ENCODE measurements around the gene BIRC5.
A peak's percentile ranks its signal among the peaks of the same experiment; 100 is the strongest.

Gene BIRC5

DNA sequence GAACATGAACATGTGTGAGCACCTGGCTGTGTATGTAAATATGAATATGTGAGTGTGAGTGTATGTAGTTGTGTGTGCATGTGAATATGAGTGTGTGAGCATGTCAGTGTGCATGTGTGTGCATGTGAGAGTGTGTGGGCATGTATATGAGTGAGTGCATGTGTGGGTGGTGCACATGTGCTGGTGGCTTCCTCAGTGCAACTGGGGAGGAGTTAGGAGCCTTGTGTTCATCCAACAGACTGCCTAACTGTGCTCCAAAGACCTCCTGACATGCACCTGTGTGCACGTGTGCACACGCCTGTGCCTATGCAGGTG lies 18.8 kb downstream of the BIRC5 start:
- TF ChIP-seq, protein P1, sequence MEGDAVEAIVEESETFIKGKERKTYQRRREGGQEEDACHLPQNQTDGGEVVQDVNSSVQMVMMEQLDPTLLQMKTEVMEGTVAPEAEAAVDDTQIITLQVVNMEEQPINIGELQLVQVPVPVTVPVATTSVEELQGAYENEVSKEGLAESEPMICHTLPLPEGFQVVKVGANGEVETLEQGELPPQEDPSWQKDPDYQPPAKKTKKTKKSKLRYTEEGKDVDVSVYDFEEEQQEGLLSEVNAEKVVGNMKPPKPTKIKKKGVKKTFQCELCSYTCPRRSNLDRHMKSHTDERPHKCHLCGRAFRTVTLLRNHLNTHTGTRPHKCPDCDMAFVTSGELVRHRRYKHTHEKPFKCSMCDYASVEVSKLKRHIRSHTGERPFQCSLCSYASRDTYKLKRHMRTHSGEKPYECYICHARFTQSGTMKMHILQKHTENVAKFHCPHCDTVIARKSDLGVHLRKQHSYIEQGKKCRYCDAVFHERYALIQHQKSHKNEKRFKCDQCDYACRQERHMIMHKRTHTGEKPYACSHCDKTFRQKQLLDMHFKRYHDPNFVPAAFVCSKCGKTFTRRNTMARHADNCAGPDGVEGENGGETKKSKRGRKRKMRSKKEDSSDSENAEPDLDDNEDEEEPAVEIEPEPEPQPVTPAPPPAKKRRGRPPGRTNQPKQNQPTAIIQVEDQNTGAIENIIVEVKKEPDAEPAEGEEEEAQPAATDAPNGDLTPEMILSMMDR (conservative IDR thresholded peaks at IDR 0.05), result no peak
- H3K27ac ChIP-seq, result no peak overlapping the region

DNA sequence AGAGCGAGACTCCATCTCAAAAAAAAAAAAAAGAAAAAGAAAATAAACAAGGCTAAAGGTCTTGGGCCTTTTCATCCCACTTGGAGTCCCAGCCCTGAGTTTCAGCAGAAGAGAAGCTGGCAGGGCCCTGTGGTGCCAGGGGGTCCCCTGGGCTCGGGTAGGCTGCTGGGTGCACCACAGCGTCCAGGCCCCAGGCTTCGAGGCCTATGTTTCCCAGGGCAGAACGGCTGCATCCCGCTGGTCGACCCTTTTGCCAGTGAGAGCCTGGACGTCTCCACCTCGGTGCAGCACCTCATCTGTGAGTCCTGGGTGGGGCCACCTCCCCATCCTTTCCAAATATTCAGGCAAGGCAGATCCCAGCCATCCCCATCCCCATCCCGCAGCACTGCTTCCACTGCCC lies 19.6 kb downstream of the BIRC5 start:
- no peak overlapping the region for H3K27ac ChIP-seq

DNA sequence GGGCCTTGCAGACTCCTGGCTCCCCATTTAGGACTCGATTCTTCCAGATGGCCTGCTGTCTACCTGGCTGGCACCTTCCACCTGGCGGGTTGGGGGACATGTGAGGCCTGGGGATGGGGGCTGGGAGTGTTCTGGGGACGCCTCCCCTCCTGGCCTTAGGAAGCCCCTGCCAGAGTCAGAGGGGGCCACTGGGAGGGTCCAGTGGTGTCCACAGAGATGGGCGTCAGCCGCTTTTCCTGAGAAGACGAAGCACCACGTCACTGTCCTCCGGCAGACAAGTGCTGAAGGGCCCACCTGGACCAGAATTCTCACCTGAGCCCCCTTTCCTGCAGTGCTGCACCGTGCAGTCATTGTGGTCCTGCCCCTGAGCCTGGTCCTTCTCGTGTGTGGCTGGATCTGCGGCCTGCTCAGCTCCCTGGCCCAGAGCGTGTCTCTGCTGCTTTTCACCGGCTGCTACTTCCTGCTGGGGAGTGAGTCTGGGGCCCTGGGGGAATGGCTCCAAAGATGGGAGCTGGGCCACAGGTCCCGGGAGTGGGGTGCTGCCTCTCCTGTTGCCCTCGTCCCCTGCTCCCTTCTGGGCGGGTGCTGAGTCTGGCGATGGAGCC lies 20.3 kb downstream of the BIRC5 start:
- TF ChIP-seq, protein P1 (conservative IDR thresholded peaks at IDR 0.05), result no peak
- H3K27ac ChIP-seq, result peak overlapping the region; percentile 2; the same call in 1 of the 2 replicates

More for the DNA sequence above, 19.6 kb downstream of the BIRC5 start:
- TF ChIP-seq, protein P1 (conservative IDR thresholded peaks at IDR 0.05), result no peak

DNA sequence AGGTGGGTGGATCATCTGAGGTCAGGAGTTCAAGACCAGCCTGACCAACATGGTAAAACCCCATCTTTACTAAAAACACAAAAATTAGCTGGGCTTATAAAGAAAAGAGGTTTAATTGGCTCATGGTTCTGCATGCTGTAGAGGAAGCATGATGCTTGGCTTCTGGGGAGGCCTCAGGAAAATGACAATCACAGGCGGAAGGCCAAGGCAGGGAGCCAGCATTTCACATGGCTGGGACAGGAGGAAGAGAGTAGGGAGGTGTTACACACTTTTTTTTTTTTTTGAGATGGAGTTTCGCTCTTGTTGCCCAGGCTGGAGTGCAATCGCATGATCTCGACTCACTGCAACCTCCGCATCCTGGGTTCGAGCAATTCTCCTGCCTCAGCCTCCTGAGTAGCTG lies 21.0 kb downstream of the BIRC5 start:
- peak overlapping the region; percentile 2; the same call in 1 of the 2 replicates for H3K27ac ChIP-seq

DNA sequence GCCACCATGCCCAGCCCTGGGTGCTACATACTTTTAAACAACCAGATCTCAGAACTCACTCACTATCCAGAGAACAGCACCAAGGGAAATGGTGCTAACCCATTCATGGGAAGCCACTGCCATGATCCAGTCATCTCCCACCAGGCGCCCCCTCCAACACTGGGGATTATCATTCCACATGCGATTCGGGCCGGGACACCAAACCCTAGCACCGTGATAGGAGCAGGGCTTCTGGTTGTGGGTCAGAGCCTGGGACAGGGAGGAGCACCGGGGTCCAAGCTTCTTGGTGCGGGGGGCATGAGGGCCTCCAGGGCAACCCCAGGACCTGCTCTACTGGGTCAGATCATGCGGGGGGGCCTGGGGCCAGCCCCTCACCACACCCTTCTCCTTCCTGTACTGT lies 21.8 kb downstream of the BIRC5 start:
- TF ChIP-seq, protein P1 (conservative IDR thresholded peaks at IDR 0.05), result no peak
- no peak overlapping the region for H3K27ac ChIP-seq

DNA sequence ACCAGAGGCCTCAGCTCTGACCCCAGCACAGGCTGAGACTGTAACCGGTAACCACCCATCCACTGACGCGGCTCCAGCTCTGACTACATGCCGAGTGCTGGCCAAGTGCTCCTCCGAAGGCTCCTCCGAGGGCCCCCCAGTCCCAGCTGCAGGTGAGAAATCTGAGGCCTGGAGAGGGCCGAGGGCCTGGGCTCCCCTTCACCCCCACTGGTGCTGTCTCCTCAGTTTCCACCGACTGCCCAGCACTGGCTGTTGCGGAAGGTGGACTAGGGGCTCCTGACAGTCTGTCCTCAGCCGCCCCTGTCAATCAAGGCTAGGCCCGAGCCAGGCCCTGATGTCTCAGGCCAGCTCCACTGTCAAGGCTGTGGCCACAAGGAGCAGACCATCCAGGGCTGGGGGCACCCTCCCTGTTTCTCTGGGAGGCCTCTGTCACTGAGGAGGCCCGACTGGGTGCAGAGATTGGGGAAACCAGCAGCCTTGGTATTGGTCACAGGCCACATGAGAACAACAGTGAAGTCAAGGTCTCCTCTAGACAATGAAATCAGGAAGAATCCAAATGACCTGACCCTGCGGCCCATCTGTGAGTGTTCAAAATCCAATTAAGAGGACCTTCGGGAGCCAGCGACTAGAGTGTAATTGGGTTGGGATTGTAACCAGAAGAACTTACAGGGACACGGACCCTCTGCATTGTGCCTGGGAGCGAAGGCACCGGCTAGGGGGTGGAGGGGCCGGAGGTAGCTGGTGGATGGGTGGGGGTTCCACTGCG lies 22.5 kb downstream of the BIRC5 start:
- H3K27ac ChIP-seq, result no peak overlapping the region

DNA sequence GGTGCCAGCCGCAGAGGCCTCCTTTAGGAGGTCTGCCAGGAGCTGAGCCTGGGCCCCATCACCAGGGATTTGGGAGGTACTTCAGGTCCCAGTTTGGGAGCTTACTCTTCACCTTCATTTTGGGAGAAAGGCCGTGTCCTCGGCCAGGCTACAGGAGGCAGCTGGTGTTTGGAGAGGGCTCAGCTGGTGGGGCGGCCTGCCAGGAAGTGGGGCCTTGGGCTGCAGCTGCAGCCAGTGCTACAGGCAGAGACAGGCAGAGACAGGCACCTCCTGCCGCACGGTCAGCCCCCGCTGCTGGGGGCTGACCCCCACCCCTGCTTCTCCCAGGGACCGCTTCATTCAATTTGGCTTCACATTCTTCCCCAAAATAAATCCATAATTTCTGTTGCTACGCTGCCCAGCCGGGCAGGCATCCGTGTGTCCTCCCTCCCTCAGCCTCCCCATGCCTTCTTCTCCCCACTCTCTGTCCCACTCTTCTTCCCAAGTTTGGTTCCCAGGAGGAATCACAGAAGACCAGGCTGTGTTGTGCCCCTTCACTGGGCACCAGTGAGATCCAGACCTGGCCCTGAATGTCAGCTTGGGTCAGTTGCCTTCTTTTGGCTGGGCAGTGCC lies 23.5 kb downstream of the BIRC5 start:
- no peak overlapping the region for H3K27ac ChIP-seq
- TF ChIP-seq, protein P1 (conservative IDR thresholded peaks at IDR 0.05), result no peak

More for the DNA sequence above, 22.5 kb downstream of the BIRC5 start:
- TF ChIP-seq, protein P1 (conservative IDR thresholded peaks at IDR 0.05), result no peak

Measured in VCaP (cell line).